ENCODE data around the gene STN1.

- TF ChIP-seq POLR2AphosphoS5 (IDR thresholded peaks at IDR 0.05) (no peak), CTCF (IDR thresholded peaks at IDR 0.05) (no peak)
These were observed 3.3 kb upstream of the STN1 start for GRCh38 chr10:103921248-103921647.
